Caco-2 (cell line): Measurements from ENCODE around the gene RACGAP1. TPM values are rescaled to one million over a fixed set of nuclear protein-coding genes. Genes with fewer than 3 reads are reported as not detected.

ENCODE experiments used
- BruUV-seq: library from RNA; stranded (reverse); fragments of 400-500 nt; replicated peaks from 2 replicates; lab custom pipeline; 2021; lab: Mats Ljungman, UMichigan
- CTCF ChIA-PET: fragments of 300-600 bp; sonication (Branson Sonifier 250); formaldehyde crosslinking; loops from one replicate; lab custom pipeline; 2022; ENCODE audit warnings: antibody characterized with exemption; lab: Charles Lee
- POLR2A ChIA-PET: fragments of 300-600 bp; sonication (Branson Sonifier 250); formaldehyde crosslinking; loops from one replicate; lab custom pipeline; 2022; ENCODE audit warnings: antibody characterized with exemption; lab: Charles Lee
- DNase-seq, 2 experiments: peaks; one replicate each; pipeline versions ENCODE4 v3.0.0 to v3.0.0-alpha.2; 2020 to 2022
- H3K27me3 ChIP-seq: replicated peaks from 2 replicates; pipeline ENCODE4 v1.6.0; 2011; ENCODE audit warnings: low read length; ENCODE audit not compliant: control insufficient read depth, insufficient read depth
- H3K36me3 ChIP-seq: 2 replicates; pipeline ENCODE4 v1.5.1; 2011; ENCODE audit warnings: low read length; ENCODE audit not compliant: control insufficient read depth, insufficient read depth
- H3K4me1 ChIP-seq: fragments of 250-450 bp; sonication (Bioruptor Pico); 2 replicates; pipeline ENCODE4 v1.5.1; 2020; ENCODE audit warnings: mild to moderate bottlenecking
- H3K4me3 ChIP-seq: 2 replicates; pipeline ENCODE4 v1.5.1; 2011; ENCODE audit warnings: low read depth, mild to moderate bottlenecking, control low read depth, low read length
- H3K9me3 ChIP-seq: fragments of 250-450 bp; sonication (Bioruptor Pico); 2 replicates; pipeline ENCODE4 v1.5.1; 2020; ENCODE audit warnings: mild to moderate bottlenecking, moderate library complexity
- H3K27ac Mint-ChIP-seq: one replicate; pipeline ENCODE4 v1.8.0; 2022; ENCODE audit warnings: mixed read lengths; ENCODE audit not compliant: unreplicated experiment
- H3K27me3 Mint-ChIP-seq: one replicate; pipeline ENCODE4 v1.8.0; 2022; ENCODE audit warnings: mixed read lengths; ENCODE audit not compliant: insufficient read depth, unreplicated experiment
- H3K36me3 Mint-ChIP-seq: one replicate; pipeline ENCODE4 v1.8.0; 2022; ENCODE audit warnings: mild to moderate bottlenecking, mixed read lengths; ENCODE audit not compliant: insufficient read depth, unreplicated experiment
- H3K4me1 Mint-ChIP-seq: one replicate; pipeline ENCODE4 v1.8.0; 2022; ENCODE audit warnings: low read depth, mixed read lengths; ENCODE audit not compliant: unreplicated experiment
- H3K4me3 Mint-ChIP-seq: one replicate; pipeline ENCODE4 v1.8.0; 2022; ENCODE audit warnings: mild to moderate bottlenecking, moderate library complexity, mixed read lengths; ENCODE audit not compliant: unreplicated experiment
- H3K9me3 Mint-ChIP-seq: one replicate; pipeline ENCODE4 v1.8.0; 2022; ENCODE audit warnings: mixed read lengths; ENCODE audit not compliant: unreplicated experiment
- intact Hi-C: fragments of 100-400 bp; cut with micrococcal nuclease; formaldehyde crosslinking; loops from one replicate; pipeline ENCODE4 v1.10.0; 2022; ENCODE audit not compliant: unreplicated experiment
- total RNA-seq: library from RNA; stranded (reverse); gene quantifications from 2 replicates; pipeline ENCODE4 v1.2.3, GENCODE V29; 2022
- TF ChIP-seq, protein P1 (sequence below), 2 experiments: fragments of 200-600 bp in 1 of 2; IDR thresholded peaks; 1 replicate in 1 of 2; 2 replicates in 1 of 2; pipeline versions ENCODE4 v1.5.1 to v1.8.0; 2011 to 2022; ENCODE audit warnings: antibody characterized with exemption in 1 of 2, control low read depth in 1 of 2, inconsistent platforms in 1 of 2, low read depth in 1 of 2, low read length in 1 of 2, mild to moderate bottlenecking in 1 of 2, moderate library complexity in 1 of 2; ENCODE audit not compliant: insufficient read depth in 1 of 2, severe bottlenecking in 1 of 2, unreplicated experiment in 1 of 2

The RACGAP1 gene
- total RNA-seq, 1 experiment from 2014 or later, result 131 TPM

DNA sequence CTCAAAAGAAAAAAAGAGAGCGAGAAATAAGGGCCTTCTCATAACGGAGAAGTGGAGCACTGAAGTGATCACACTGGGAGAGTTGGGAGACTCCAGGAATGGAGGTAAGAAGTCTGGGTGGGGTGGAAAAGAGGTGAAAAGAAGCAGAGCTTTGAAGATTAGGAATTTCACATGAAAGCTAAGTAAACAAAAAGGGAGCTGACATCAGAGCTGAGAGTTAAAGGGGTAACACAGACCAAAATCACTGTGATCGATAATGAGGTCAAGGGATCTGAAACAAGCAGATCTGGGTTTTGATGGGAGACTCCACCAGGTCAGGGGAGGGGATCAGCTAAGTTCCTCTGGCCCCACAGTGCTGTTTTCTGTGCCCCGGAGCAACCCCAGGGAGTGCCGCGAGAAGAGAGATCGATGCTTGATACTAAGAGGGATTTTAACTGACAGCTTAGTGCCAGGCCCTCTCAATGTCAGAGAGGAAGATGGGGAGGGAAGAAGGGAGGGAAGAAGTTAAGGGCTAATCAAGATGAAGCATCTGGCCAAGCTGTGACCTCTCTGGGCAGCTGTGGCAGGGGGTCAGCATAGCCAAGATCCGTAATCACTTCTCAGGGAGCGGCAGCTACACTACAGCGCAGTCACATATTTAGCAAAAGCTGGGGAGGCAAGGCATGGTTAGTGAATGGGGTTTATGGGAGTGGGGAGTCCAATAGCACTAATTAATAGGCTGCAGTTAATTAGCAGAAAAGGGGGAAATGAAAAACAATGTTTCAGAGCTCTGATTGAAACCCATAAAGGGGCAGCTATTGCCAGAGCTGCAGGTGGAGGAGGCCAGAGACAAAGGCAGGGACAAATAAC, 44.6 kb downstream of the RACGAP1 start:
- ChIA-PET POLR2A (interaction anchor here (0.8 kb wide), 1 partner anchor 44 kb away, joined by 4 read pairs; the partner anchor contains the start of gene RACGAP1), CTCF (interaction anchor here (0.7 to 4.1 kb wide), 16 partner anchors 12 to 141 kb away, joined by 3 to 52 read pairs (median 4); partner anchors contain the start of genes ASIC1, COX14 and SMARCD1)
- Histone ChIP-seq H3K9me3 (no peaks in the 10 kb centered on the region), H3K4me1 (peaks cover 19% of the 10 kb centered on the region), H3K36me3 (no peaks in the 10 kb centered on the region), H3K4me3 (no peak overlapping the region), H3K27me3 (no peaks in the 10 kb centered on the region)
- TF ChIP-seq, protein P1, sequence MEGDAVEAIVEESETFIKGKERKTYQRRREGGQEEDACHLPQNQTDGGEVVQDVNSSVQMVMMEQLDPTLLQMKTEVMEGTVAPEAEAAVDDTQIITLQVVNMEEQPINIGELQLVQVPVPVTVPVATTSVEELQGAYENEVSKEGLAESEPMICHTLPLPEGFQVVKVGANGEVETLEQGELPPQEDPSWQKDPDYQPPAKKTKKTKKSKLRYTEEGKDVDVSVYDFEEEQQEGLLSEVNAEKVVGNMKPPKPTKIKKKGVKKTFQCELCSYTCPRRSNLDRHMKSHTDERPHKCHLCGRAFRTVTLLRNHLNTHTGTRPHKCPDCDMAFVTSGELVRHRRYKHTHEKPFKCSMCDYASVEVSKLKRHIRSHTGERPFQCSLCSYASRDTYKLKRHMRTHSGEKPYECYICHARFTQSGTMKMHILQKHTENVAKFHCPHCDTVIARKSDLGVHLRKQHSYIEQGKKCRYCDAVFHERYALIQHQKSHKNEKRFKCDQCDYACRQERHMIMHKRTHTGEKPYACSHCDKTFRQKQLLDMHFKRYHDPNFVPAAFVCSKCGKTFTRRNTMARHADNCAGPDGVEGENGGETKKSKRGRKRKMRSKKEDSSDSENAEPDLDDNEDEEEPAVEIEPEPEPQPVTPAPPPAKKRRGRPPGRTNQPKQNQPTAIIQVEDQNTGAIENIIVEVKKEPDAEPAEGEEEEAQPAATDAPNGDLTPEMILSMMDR (IDR thresholded peaks at IDR 0.05; ENCODE audit: insufficient read depth in 1 of 2, low read depth in 1 of 2, low read length in 1 of 2, severe bottlenecking in 1 of 2, unreplicated experiment in 1 of 2), result no peak
- Mint-ChIP-seq H3K4me3 (no peak overlapping the region), H3K27me3 (no peaks in the 10 kb centered on the region), H3K27ac (peak overlapping the region; percentile 12), H3K36me3 (peaks cover 8% of the 10 kb centered on the region), H3K9me3 (no peaks in the 10 kb centered on the region), H3K4me1 (peaks cover 12% of the 10 kb centered on the region)
- no peak for DNase-seq
- intact Hi-C loops, result no loop called here
- BruUV-seq, result no TSS peak

DNA sequence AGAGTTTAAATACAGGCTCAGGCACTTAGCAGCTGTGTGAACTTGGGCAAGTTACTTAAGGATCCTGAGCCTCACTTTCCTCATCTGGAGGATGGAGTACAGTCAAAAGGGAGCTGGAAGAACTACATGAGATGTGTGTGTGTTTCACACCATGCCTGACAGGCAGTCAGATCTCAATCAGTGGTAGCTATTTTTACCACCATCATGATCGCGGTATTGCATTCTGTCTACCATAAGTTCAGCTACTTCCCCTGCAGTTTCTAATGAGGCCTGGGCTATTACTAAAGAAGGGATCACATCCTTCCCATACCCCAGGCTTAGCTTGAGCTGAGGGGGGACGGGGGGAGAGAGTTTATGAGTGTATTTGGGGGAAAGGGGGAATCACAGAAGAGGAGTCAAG, 45.5 kb downstream of the RACGAP1 start:
- ChIA-PET CTCF (interaction anchor here (0.6 to 4.1 kb wide), 4 partner anchors 13 to 208 kb away, joined by 3 to 52 read pairs (median 5); partner anchors contain the start of gene SMARCD1), POLR2A (no interaction called here)
- Histone ChIP-seq H3K27me3 (no peaks in the 10 kb centered on the region), H3K36me3 (no peaks in the 10 kb centered on the region), H3K9me3 (no peaks in the 10 kb centered on the region), H3K4me1 (peaks cover 19% of the 10 kb centered on the region), H3K4me3 (no peak overlapping the region)
- BruUV-seq, result no TSS peak
- intact Hi-C loops, result no loop called here
- peaks cover 8% of the 10 kb centered on the region for H3K36me3 Mint-ChIP-seq
- peaks cover 17% of the 10 kb centered on the region for H3K4me1 Mint-ChIP-seq
- H3K4me3 Mint-ChIP-seq, result no peak overlapping the region
- no peak for DNase-seq
- peak overlapping the region; percentile 14 for H3K27ac Mint-ChIP-seq
- no peaks in the 10 kb centered on the region for H3K27me3 Mint-ChIP-seq
- no peaks in the 10 kb centered on the region for H3K9me3 Mint-ChIP-seq
- TF ChIP-seq, protein P1 (IDR thresholded peaks at IDR 0.05; ENCODE audit: insufficient read depth in 1 of 2, low read depth in 1 of 2, low read length in 1 of 2, severe bottlenecking in 1 of 2, unreplicated experiment in 1 of 2), result no peak

DNA sequence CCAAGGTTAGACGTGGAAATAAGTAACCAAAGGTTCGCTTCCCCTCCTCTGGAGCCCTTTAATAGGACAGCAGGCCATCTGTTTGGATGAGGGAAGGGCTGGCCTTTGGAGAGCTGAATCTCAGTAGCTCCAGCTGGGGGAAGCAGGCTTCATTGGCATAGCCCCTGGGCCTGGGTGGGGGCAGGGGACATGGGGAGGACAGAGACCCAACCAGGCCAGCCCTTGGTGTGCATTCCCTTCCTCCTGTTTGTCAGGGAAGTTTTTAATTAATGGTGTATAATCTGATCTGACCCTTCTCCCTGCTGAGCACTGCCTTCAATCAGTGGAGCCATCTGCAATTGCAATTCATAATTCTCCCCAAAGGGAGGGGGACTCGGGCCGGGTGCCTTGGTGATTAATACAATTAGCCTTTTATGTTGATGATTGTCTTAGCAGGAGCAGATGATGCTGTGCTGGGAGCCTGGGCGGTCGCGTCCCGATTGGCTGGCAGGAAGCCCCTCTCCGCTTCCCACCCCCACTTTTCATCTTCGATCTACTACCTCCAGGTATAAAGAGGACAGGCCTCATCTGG, 46.2 kb downstream of the RACGAP1 start:
- H3K4me3 Mint-ChIP-seq, result no peak overlapping the region
- H3K27me3 Mint-ChIP-seq, result no peaks in the 10 kb centered on the region
- ChIA-PET POLR2A (no interaction called here), CTCF (interaction anchor here (0.9 to 1.2 kb wide), 3 partner anchors 11 to 238 kb away, joined by 3 to 6 read pairs (median 3); partner anchors contain the start of gene TMBIM6)
- H3K36me3 Mint-ChIP-seq, result peaks cover 8% of the 10 kb centered on the region
- no peaks in the 10 kb centered on the region for H3K9me3 Mint-ChIP-seq
- Histone ChIP-seq H3K27me3 (no peaks in the 10 kb centered on the region), H3K9me3 (no peaks in the 10 kb centered on the region), H3K4me1 (peaks cover 19% of the 10 kb centered on the region), H3K36me3 (no peaks in the 10 kb centered on the region), H3K4me3 (no peak overlapping the region)
- BruUV-seq, result no TSS peak
- DNase-seq, result no peak
- H3K4me1 Mint-ChIP-seq, result peaks cover 19% of the 10 kb centered on the region
- intact Hi-C loops, result no loop called here
- TF ChIP-seq, protein P1 (IDR thresholded peaks at IDR 0.05; ENCODE audit: insufficient read depth in 1 of 2, low read depth in 1 of 2, low read length in 1 of 2, severe bottlenecking in 1 of 2, unreplicated experiment in 1 of 2), result no peak
- H3K27ac Mint-ChIP-seq, result peak overlapping the region; percentile 14
